ENCODE data around the gene CACNA1H. TPM values are rescaled to one million over a fixed set of nuclear protein-coding genes. Genes with fewer than 3 reads are reported as not detected.
A peak's percentile ranks its signal among the peaks of the same experiment; 100 is the strongest.

CACNA1H gene
- total and polyA plus RNA-seq, 3 experiments from 2014 or later: 0.31 to 0.42 (median 0.40) TPM

DNA sequence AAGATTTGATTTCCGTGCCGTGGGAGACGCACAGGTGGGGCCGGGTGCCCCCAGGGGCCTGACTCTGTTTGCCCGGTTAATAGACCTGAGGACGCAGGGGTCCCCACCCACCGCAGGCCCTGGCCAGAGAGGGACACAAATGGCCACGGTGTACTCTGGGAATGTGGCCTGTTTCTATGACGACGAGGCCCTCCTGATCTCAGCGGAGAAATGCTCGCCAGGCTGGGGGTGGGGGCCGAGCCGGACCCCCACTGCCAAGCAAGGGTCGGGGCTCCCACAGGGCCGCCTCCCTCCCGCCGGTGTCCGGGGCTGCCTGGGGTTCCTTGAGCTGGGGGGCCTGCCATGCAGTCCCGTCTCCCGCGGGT lies 32.3 kb upstream of the CACNA1H start:
- ChIA-PET CTCF (no interaction called here), POLR2A (no interaction called here)
- no peak overlapping the region for H3K27ac Mint-ChIP-seq

DNA sequence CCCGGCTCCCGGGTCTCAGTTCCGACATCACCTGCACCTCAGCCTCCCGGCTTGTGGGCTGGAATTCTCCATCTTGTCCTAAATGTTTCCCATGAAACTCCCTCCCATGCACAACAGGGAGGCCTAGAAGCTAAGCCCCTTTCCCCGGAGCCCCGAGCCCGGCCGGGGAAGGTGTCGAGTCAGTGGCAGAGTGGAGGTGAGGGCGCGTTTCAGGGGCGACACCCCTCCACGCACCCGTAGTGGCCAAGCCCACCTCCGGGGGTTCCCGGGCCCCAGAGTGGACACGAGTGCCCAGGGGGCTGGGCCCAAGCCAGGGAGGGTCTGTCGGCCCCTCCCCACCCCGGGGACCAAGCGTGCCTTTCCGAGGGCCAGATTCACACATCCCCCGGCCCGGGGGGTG lies 31.9 kb upstream of the CACNA1H start:
- no peaks in the 10 kb centered on the region for H3K27me3 Mint-ChIP-seq
- no peak overlapping the region for H3K4me3 ChIP-seq (ENCODE audit: low read length)
- POLR2A ChIA-PET: no interaction called here
- CTCF ChIA-PET: no interaction called here
- H3K36me3 Mint-ChIP-seq: no peaks in the 10 kb centered on the region
- H3K27ac Mint-ChIP-seq: no peak overlapping the region
- H3K27me3 ChIP-seq (ENCODE audit: insufficient read depth, low read length, poor library complexity, severe bottlenecking): no peaks in the 10 kb centered on the region
- DNase-seq: no peak
- no peaks in the 10 kb centered on the region for H3K9me3 Mint-ChIP-seq
- H3K4me1 Mint-ChIP-seq: no peaks in the 10 kb centered on the region
- H3K36me3 ChIP-seq (ENCODE audit: insufficient read depth, low read length): no peaks in the 10 kb centered on the region
- H3K9me3 ChIP-seq (ENCODE audit: low read length): no peaks in the 10 kb centered on the region
- H3K27ac ChIP-seq (ENCODE audit: low read depth, low read length): no peak overlapping the region
- no peak overlapping the region for H3K4me3 Mint-ChIP-seq
- no peaks in the 10 kb centered on the region for H3K4me1 ChIP-seq (ENCODE audit: insufficient read depth, low read length)

More for the DNA sequence above, 32.3 kb upstream of the CACNA1H start:
- Mint-ChIP-seq H3K4me3 (no peak overlapping the region), H3K9me3 (no peaks in the 10 kb centered on the region), H3K27me3 (no peaks in the 10 kb centered on the region), H3K36me3 (no peaks in the 10 kb centered on the region), H3K4me1 (no peaks in the 10 kb centered on the region)
- DNase-seq: no peak
- H3K9me3 ChIP-seq (ENCODE audit: low read length): no peaks in the 10 kb centered on the region
- no peak overlapping the region for H3K27ac ChIP-seq (ENCODE audit: low read depth, low read length)
- H3K4me1 ChIP-seq (ENCODE audit: insufficient read depth, low read length): no peaks in the 10 kb centered on the region
- H3K27me3 ChIP-seq (ENCODE audit: insufficient read depth, low read length, poor library complexity, severe bottlenecking): no peaks in the 10 kb centered on the region
- no peaks in the 10 kb centered on the region for H3K36me3 ChIP-seq (ENCODE audit: insufficient read depth, low read length)
- H3K4me3 ChIP-seq (ENCODE audit: low read length): no peak overlapping the region

DNA sequence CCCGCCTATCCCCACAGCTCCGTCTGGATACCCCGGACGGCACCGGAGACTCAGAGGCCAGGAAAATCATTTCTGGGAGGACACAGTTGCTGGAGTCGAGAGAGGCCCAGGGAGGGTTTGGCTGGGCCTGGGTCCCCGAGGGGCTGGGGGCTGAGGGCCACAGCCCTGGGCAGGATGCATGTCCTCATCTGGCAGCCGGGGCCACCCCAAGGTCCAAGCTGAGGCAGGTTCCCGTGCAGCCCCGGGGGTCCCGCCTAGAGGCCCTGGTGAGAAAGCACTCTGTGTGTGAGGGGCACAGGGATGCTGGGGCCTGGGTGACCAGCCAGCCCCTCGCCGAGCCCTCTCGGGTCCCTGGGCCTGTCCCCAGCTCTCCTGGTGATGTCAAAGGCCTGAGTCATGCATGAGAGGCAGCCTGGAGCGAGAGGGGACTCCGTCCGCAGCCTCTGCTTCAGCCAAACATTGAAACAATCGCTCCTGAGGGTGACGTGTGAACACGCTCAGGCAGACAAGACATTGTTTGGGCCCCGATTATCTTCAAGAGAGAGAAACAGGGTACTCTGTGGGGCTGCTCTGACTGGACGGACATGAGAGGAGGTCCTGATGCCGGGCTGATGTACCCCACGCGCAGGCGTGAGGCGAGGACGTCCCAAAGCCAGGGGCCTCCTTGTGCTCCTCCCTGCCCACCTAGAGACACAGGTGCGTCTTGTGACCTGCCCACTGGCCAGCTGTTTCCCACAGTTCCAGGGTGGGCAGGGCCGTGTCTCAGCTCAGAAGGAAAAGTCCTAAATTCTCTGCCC lies 31.1 kb upstream of the CACNA1H start:
- Mint-ChIP-seq H3K9me3 (no peaks in the 10 kb centered on the region), H3K27me3 (no peaks in the 10 kb centered on the region)
- CTCF ChIA-PET: no interaction called here

DNA sequence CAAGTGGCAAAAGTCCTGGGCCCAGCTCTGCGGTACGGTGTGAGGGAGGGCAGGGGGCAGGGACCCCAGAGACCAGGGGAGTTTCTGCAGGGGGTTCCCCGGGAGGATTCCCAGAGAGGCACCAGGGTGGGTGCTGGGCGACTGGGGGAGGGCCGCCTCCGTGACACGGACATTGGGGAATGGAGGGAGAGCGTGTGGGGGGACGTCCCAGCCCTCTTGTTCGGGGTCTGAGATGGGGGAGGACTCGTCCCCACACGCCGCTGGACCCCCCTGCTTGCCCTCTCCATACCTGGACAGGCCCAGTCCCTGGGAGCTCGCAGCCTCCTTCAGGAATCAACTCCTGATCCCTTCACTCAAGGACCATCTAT lies 30.5 kb upstream of the CACNA1H start:
- DNase-seq: no peak
- POLR2A ChIA-PET: no interaction called here
- H3K9me3 Mint-ChIP-seq: no peaks in the 10 kb centered on the region
- H3K4me3 ChIP-seq (ENCODE audit: low read length): no peak overlapping the region
- no peaks in the 10 kb centered on the region for H3K4me1 ChIP-seq (ENCODE audit: insufficient read depth, low read length)
- no peaks in the 10 kb centered on the region for H3K36me3 ChIP-seq (ENCODE audit: insufficient read depth, low read length)
- H3K4me3 Mint-ChIP-seq: no peak overlapping the region
- H3K4me1 Mint-ChIP-seq: no peaks in the 10 kb centered on the region
- H3K9me3 ChIP-seq (ENCODE audit: low read length): no peaks in the 10 kb centered on the region
- H3K27me3 ChIP-seq (ENCODE audit: insufficient read depth, low read length, poor library complexity, severe bottlenecking): no peaks in the 10 kb centered on the region
- CTCF ChIA-PET: no interaction called here
- H3K27ac ChIP-seq (ENCODE audit: low read depth, low read length): no peak overlapping the region
- no peak overlapping the region for H3K27ac Mint-ChIP-seq
- no peaks in the 10 kb centered on the region for H3K36me3 Mint-ChIP-seq
- H3K27me3 Mint-ChIP-seq: no peaks in the 10 kb centered on the region

More for the DNA sequence above, 31.1 kb upstream of the CACNA1H start:
- Histone ChIP-seq H3K27me3 (ENCODE audit: insufficient read depth, low read length, poor library complexity, severe bottlenecking) (no peaks in the 10 kb centered on the region), H3K27ac (ENCODE audit: low read depth, low read length) (no peak overlapping the region), H3K4me1 (ENCODE audit: insufficient read depth, low read length) (no peaks in the 10 kb centered on the region), H3K36me3 (ENCODE audit: insufficient read depth, low read length) (no peaks in the 10 kb centered on the region), H3K4me3 (ENCODE audit: low read length) (no peak overlapping the region), H3K9me3 (ENCODE audit: low read length) (no peaks in the 10 kb centered on the region)
- Mint-ChIP-seq H3K4me1 (no peaks in the 10 kb centered on the region), H3K27ac (no peak overlapping the region), H3K36me3 (no peaks in the 10 kb centered on the region), H3K4me3 (no peak overlapping the region)
- POLR2A ChIA-PET: no interaction called here
- DNase-seq: no peak

DNA sequence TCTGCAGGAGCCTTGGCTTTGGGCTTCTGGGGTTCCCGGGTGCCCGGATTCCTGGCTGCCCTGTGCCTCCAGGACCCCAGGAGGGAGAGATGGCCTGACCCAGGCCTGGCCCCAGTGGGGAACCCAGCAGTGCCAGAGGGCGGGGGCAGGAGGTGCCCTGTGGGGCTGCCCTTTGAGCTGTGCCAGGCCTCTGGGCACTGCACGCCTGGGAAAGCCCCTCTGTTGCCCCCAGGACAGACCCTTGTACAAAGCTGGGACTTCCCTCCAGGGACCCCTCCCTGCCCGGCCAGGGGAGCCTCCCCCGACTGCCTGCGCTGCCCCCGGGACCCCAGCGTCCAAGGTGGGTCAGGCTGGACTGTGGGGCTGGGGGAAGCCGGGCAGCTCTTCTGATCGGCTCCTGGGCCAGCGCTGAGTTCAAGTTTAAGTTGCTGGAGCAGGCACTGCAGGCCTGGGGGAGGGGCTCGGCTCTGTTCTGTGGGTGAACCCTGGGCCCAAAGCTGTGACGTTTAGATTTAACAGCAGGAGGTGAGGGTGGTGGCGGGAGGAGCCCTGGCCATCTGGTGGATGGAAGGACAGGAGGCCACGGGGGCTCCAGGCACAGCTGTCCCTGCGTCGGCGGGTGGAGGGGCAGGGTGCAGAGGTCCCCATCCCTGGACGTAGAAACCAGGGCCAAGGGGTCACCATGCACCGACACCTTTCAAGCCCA lies 29.2 kb upstream of the CACNA1H start:
- Histone ChIP-seq H3K27me3 (ENCODE audit: insufficient read depth, low read length, poor library complexity, severe bottlenecking) (no peaks in the 10 kb centered on the region), H3K36me3 (ENCODE audit: insufficient read depth, low read length) (no peaks in the 10 kb centered on the region), H3K9me3 (ENCODE audit: low read length) (no peaks in the 10 kb centered on the region), H3K4me1 (ENCODE audit: insufficient read depth, low read length) (no peaks in the 10 kb centered on the region), H3K27ac (ENCODE audit: low read depth, low read length) (no peak overlapping the region), H3K4me3 (ENCODE audit: low read length) (no peak overlapping the region)
- POLR2A ChIA-PET: no interaction called here
- Mint-ChIP-seq H3K27me3 (no peaks in the 10 kb centered on the region), H3K4me1 (no peaks in the 10 kb centered on the region), H3K36me3 (no peaks in the 10 kb centered on the region), H3K9me3 (no peaks in the 10 kb centered on the region), H3K4me3 (no peak overlapping the region), H3K27ac (no peak overlapping the region)
- no peak for DNase-seq
- CTCF ChIA-PET: no interaction called here

DNA sequence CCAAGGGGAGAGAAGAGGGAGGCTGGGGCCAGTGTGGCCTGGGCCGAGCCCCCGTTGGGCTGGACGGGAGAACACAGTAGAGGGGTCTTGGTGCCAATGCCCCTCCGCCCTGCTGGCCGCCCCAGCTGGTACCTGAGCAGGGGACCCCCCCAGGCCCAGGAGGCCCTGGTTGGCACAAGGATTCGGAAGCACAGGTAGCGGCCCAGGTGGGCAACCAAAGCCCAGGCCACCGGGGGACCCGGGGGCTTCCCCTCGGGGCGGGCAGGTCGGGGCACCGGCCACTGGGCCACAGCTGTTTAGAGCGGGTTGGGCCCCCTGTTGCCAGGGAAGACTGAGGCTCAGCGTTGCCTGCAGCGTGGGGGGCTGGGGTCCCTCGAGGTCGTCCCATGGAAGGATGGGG lies 28.6 kb upstream of the CACNA1H start:
- no peaks in the 10 kb centered on the region for H3K27me3 ChIP-seq (ENCODE audit: insufficient read depth, low read length, poor library complexity, severe bottlenecking)
- CTCF ChIA-PET: no interaction called here

DNA sequence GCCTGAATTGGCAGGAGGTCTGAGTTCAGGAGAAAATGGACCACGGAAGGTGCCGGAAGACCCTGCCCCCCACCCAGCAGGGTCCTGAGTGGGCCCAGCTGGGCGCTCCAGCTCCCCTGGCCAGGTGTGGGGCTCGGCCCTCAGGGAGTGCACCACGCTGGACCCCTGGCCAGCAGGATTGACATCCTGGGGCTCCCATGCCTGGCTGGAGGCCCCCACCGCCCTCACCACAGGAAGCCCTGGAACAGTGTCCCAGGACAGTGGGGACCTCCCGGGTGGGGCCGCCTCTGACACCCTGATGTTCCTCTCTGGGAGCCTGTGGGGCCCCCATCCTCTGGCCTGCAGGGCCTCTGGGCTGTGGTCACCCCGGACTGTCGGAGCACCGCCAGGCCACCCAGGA lies 28.1 kb upstream of the CACNA1H start:
- ChIA-PET POLR2A (no interaction called here), CTCF (no interaction called here)
- Histone ChIP-seq H3K4me1 (ENCODE audit: insufficient read depth, low read length) (no peaks in the 10 kb centered on the region), H3K9me3 (ENCODE audit: low read length) (no peaks in the 10 kb centered on the region), H3K27me3 (ENCODE audit: insufficient read depth, low read length, poor library complexity, severe bottlenecking) (no peaks in the 10 kb centered on the region), H3K36me3 (ENCODE audit: insufficient read depth, low read length) (no peaks in the 10 kb centered on the region), H3K4me3 (ENCODE audit: low read length) (no peak overlapping the region), H3K27ac (ENCODE audit: low read depth, low read length) (no peak overlapping the region)
- H3K4me1 Mint-ChIP-seq: no peaks in the 10 kb centered on the region
- no peaks in the 10 kb centered on the region for H3K9me3 Mint-ChIP-seq
- H3K27me3 Mint-ChIP-seq: no peaks in the 10 kb centered on the region
- no peaks in the 10 kb centered on the region for H3K36me3 Mint-ChIP-seq
- no peak overlapping the region for H3K4me3 Mint-ChIP-seq
- H3K27ac Mint-ChIP-seq: no peak overlapping the region
- no peak for DNase-seq

More for the DNA sequence above, 28.6 kb upstream of the CACNA1H start:
- Mint-ChIP-seq H3K36me3 (no peaks in the 10 kb centered on the region), H3K27me3 (no peaks in the 10 kb centered on the region), H3K4me3 (no peak overlapping the region), H3K4me1 (no peaks in the 10 kb centered on the region), H3K27ac (no peak overlapping the region), H3K9me3 (no peaks in the 10 kb centered on the region)
- Histone ChIP-seq H3K9me3 (ENCODE audit: low read length) (no peaks in the 10 kb centered on the region), H3K27ac (ENCODE audit: low read depth, low read length) (no peak overlapping the region), H3K4me3 (ENCODE audit: low read length) (no peak overlapping the region), H3K4me1 (ENCODE audit: insufficient read depth, low read length) (no peaks in the 10 kb centered on the region), H3K36me3 (ENCODE audit: insufficient read depth, low read length) (no peaks in the 10 kb centered on the region)
- no peak for DNase-seq
- POLR2A ChIA-PET: no interaction called here

DNA sequence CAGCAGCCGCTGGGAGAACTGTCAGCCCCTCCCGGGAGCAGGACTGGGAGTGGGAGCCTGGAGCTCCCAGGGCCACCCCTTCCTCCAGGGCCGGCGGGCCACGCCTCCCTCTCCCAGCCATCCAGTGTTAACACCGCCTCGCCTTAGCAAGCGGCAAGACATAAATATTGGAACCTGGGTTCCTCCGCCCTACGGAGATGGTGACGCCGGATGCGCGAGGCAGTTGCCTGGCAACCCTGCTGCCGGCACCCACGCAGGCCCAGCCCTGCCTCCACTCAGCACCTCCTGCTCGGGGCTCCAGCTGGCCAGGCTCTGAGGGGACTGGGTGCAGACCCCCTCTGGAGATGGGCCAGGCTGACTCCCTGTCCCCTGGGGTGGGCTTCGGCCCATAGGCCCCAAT lies 27.4 kb upstream of the CACNA1H start:
- ChIA-PET CTCF (no interaction called here), POLR2A (no interaction called here)
- H3K4me3 Mint-ChIP-seq: no peak overlapping the region
- no peaks in the 10 kb centered on the region for H3K9me3 Mint-ChIP-seq
- H3K4me3 ChIP-seq (ENCODE audit: low read length): no peak overlapping the region
- H3K27me3 Mint-ChIP-seq: no peaks in the 10 kb centered on the region
- no peak for DNase-seq
- H3K27ac Mint-ChIP-seq: peak overlapping the region in 1 of 8 donors; percentile 57
- no peaks in the 10 kb centered on the region for H3K4me1 Mint-ChIP-seq
- no peaks in the 10 kb centered on the region for H3K27me3 ChIP-seq (ENCODE audit: insufficient read depth, low read length, poor library complexity, severe bottlenecking)
- no peaks in the 10 kb centered on the region for H3K4me1 ChIP-seq (ENCODE audit: insufficient read depth, low read length)
- no peaks in the 10 kb centered on the region for H3K36me3 Mint-ChIP-seq
- H3K9me3 ChIP-seq (ENCODE audit: low read length): no peaks in the 10 kb centered on the region
- no peaks in the 10 kb centered on the region for H3K36me3 ChIP-seq (ENCODE audit: insufficient read depth, low read length)
- no peak overlapping the region for H3K27ac ChIP-seq (ENCODE audit: low read depth, low read length)

Data from CD8-positive, alpha-beta memory T cell (primary cell).